GM23338 (cell line): ENCODE results near the gene MACROD1. TPM values are rescaled to one million over a fixed set of nuclear protein-coding genes. Genes with fewer than 3 reads are reported as not detected.

Experiments
- ATAC-seq: fragments of 200-7000 bp; cut with Tn5 transposase; 3 replicates; pipeline ENCODE4 v1.9.1; 2020
- DNase-seq: peaks from one replicate; pipeline ENCODE4 v3.0.0-alpha.2; 2015; ENCODE audit warnings: low spot score
- H2AFZ ChIP-seq: fragments of 200-600 bp; sonication (generic); 2 replicates; pipeline ENCODE4 v1.8.0; 2016; ENCODE audit warnings: antibody characterized with exemption, mild to moderate bottlenecking, moderate library complexity
- H3F3A ChIP-seq: fragments of 200-600 bp; sonication (generic); replicated peaks from 2 replicates; pipeline ENCODE4 v1.8.0; 2017; ENCODE audit warnings: antibody characterized with exemption, mixed run types, low read depth
- H3K27ac ChIP-seq: fragments of 200-600 bp; sonication (generic); 2 replicates; pipeline ENCODE4 v1.6.1; 2016; ENCODE audit warnings: low read depth
- H3K27me3 ChIP-seq: fragments of 200-600 bp; sonication (generic); 2 replicates; pipeline ENCODE4 v1.8.0; 2016; ENCODE audit warnings: mild to moderate bottlenecking, mixed run types, moderate library complexity; ENCODE audit not compliant: insufficient read depth
- H3K36me3 ChIP-seq: fragments of 200-600 bp; sonication (generic); 2 replicates; pipeline ENCODE4 v1.8.0; 2016; ENCODE audit warnings: mild to moderate bottlenecking; ENCODE audit not compliant: insufficient read depth
- H3K4me1 ChIP-seq: fragments of 200-600 bp; sonication (generic); 2 replicates; pipeline ENCODE4 v1.8.0; 2016; ENCODE audit warnings: mild to moderate bottlenecking, moderate library complexity; ENCODE audit not compliant: insufficient read depth
- H3K4me2 ChIP-seq: fragments of 200-600 bp; sonication (generic); 2 replicates; pipeline ENCODE4 v1.7.1; 2017; ENCODE audit warnings: mixed run types
- H3K4me3 ChIP-seq: fragments of 200-600 bp; sonication (generic); 2 replicates; pipeline ENCODE4 v1.6.1; 2016; ENCODE audit warnings: mixed run types
- H3K79me2 ChIP-seq: fragments of 200-600 bp; sonication (generic); replicated peaks from 2 replicates; pipeline ENCODE4 v1.8.0; 2017; ENCODE audit warnings: mild to moderate bottlenecking; ENCODE audit not compliant: insufficient read depth
- H3K9me2 ChIP-seq: fragments of 200-600 bp; sonication (generic); 2 replicates; pipeline ENCODE4 v1.8.0; 2017; ENCODE audit not compliant: insufficient read depth
- H4K20me1 ChIP-seq: fragments of 200-600 bp; sonication (generic); replicated peaks from 2 replicates; pipeline ENCODE4 v1.8.0; 2017; ENCODE audit warnings: mild to moderate bottlenecking; ENCODE audit not compliant: insufficient read depth
- H3K27ac Mint-ChIP-seq: 2 replicates; pipeline ENCODE4 v1.8.0; 2020; ENCODE audit warnings: inconsistent platforms, mild to moderate bottlenecking, moderate library complexity, mixed read lengths
- H3K27me3 Mint-ChIP-seq: 3 replicates; pipeline ENCODE4 v1.8.0; 2022; ENCODE audit warnings: low read depth, mild to moderate bottlenecking, moderate library complexity, mixed read lengths, inconsistent platforms; ENCODE audit not compliant: insufficient read depth, poor library complexity
- H3K36me3 Mint-ChIP-seq: 3 replicates; pipeline ENCODE4 v1.8.0; 2021; ENCODE audit warnings: low read depth, mild to moderate bottlenecking, inconsistent platforms, moderate library complexity, mixed read lengths
- H3K4me1 Mint-ChIP-seq: 3 replicates; pipeline ENCODE4 v1.8.0; 2020; ENCODE audit warnings: mild to moderate bottlenecking, inconsistent platforms, mixed read lengths
- H3K4me3 Mint-ChIP-seq: 3 replicates; pipeline ENCODE4 v1.8.0; 2021; ENCODE audit warnings: moderate library complexity, mild to moderate bottlenecking, inconsistent platforms, mixed read lengths
- H3K9me3 Mint-ChIP-seq: 3 replicates; pipeline ENCODE4 v1.8.0; 2020; ENCODE audit warnings: moderate library complexity, mild to moderate bottlenecking, inconsistent platforms, mixed read lengths
- CTCF ChIP-seq, 2 experiments: fragments of 200-600 bp in 1 of 2; sonication (generic) in 1 of 2; conservative IDR thresholded peaks; 2 replicates each; pipeline versions ENCODE4 v1.5.1 to v1.6.1; 2016 to 2017; ENCODE audit warnings: antibody characterized with exemption in 2 of 2, low read depth in 2 of 2, mild to moderate bottlenecking in 2 of 2, moderate library complexity in 1 of 2
- EZH2 ChIP-seq: fragments of 200-600 bp; sonication (generic); IDR thresholded peaks from one replicate; pipeline ENCODE4 v1.8.0; 2017; ENCODE audit warnings: antibody characterized with exemption, mild to moderate bottlenecking, low read depth; ENCODE audit not compliant: unreplicated experiment
- EZH2phosphoT487 ChIP-seq: fragments of 200-600 bp; sonication (generic); IDR thresholded peaks from one replicate; pipeline ENCODE4 v1.8.1; 2018; ENCODE audit warnings: antibody characterized with exemption; ENCODE audit not compliant: unreplicated experiment
- JUNB ChIP-seq: IDR thresholded peaks from one replicate; pipeline ENCODE4 v1.6.1; 2016; ENCODE audit warnings: antibody characterized with exemption; ENCODE audit not compliant: unreplicated experiment
- NANOG ChIP-seq: IDR thresholded peaks from 2 replicates; pipeline ENCODE4 v1.6.1; 2016; ENCODE audit warnings: antibody characterized with exemption, borderline replicate concordance
- REST ChIP-seq: IDR thresholded peaks from one replicate; pipeline ENCODE4 v1.6.1; 2018; ENCODE audit warnings: antibody characterized with exemption; ENCODE audit not compliant: unreplicated experiment
- polyA plus RNA-seq: library from polyadenylated mRNA; unstranded; fragments of >200 nt; fragmentation: Nextera tagmentation; extraction: Ambion mirVana; gene quantifications from 2 replicates; pipeline ENCODE4 v1.2.1, GENCODE V29; 2016
- total RNA-seq: library from RNA; depleted of rRNA; stranded (reverse); fragments of >200 nt; shearing (Covaris generic); gene quantifications from 2 replicates; pipeline ENCODE4 v1.2.3, GENCODE V29; 2014
- TF ChIP-seq, protein P1 (sequence below): IDR thresholded peaks from 2 replicates; pipeline ENCODE4 v1.6.1; 2016; ENCODE audit warnings: antibody characterized with exemption

MACROD1 gene
- total and polyA plus RNA-seq, 2 experiments from 2014 or later: 33.0 to 51.6 TPM

- no peak for TF ChIP-seq JUNB
- no peak for TF ChIP-seq NANOG
- TF ChIP-seq EZH2: no peak
- TF ChIP-seq EZH2phosphoT487: no peak
- TF ChIP-seq, protein P1, sequence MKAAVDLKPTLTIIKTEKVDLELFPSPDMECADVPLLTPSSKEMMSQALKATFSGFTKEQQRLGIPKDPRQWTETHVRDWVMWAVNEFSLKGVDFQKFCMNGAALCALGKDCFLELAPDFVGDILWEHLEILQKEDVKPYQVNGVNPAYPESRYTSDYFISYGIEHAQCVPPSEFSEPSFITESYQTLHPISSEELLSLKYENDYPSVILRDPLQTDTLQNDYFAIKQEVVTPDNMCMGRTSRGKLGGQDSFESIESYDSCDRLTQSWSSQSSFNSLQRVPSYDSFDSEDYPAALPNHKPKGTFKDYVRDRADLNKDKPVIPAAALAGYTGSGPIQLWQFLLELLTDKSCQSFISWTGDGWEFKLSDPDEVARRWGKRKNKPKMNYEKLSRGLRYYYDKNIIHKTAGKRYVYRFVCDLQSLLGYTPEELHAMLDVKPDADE: no peak
- no peak for TF ChIP-seq REST
Measured at GRCh38 chr11:64009710-64010109, 156.2 kb downstream of the MACROD1 start (continued).

DNA sequence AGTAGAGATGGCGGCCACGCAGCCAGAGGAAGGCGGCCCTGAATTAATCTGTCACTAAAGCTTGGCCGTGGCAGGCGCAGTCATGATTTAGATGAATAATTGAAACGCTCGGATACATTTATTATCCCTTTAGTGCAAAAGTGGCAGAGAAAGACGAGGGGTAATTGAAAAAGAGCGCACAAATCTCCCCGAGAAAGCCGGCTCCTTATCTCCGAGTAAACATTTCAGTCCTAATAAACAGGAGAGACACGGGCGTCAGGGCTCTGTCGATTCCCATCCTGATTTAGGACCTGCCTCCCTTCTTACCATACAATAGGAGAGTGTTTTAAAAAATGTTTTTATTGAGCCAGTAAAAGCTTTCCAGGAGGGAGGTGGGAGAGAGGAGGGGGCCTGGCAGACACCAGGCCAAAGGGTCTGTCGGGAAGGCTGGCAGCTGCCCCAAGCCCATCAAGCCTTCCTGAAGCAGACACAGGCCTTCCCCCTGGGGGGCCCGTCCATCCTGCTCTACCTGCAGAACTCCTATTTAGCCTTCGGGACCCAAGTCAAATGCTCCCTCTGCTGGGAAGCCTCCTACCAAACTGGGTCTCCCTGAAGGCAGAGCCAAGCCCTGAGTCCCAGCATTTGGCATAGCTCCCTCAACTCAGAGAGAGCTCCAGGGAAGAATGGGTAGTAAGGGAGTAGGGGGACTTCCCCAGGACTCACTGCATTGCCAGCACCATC lies 156.8 kb downstream of the MACROD1 start:
- Histone ChIP-seq H3F3A (peaks cover 22% of the 10 kb centered on the region), H3K4me2 (no peak overlapping the region), H3K36me3 (no peaks in the 10 kb centered on the region), H3K4me3 (no peak overlapping the region), H3K27me3 (peaks cover 96% of the 10 kb centered on the region), H2AFZ (no peak overlapping the region), H3K79me2 (no peaks in the 10 kb centered on the region), H3K9me2 (no peaks in the 10 kb centered on the region), H4K20me1 (no peaks in the 10 kb centered on the region; the same call in 1 of the 2 replicates), H3K27ac (no peak overlapping the region), H3K4me1 (peaks cover 12% of the 10 kb centered on the region)
- TF ChIP-seq EZH2phosphoT487: no peak
- 0 out of 4 replicates have a peak, but pooled peaks of 1 of the 2 experiments have one; percentile 7 for TF ChIP-seq CTCF (conservative IDR thresholded peaks at IDR 0.05; ENCODE audit: low read depth in 2 of 2)
- no peak for TF ChIP-seq REST
- TF ChIP-seq JUNB: no peak
- Mint-ChIP-seq H3K9me3 (peaks cover 4% of the 10 kb centered on the region; the same call in 2 of the 3 replicates), H3K27ac (no peak overlapping the region), H3K27me3 (peaks cover 74% of the 10 kb centered on the region), H3K36me3 (no peaks in the 10 kb centered on the region), H3K4me1 (peaks cover 20% of the 10 kb centered on the region), H3K4me3 (no peak overlapping the region)
- ATAC-seq (no peak), DNase-seq (no peak)
